Activated naive CD4-positive, alpha-beta T cell treated with anti-CD3 and anti-CD28 coated beads for 36 hours (primary cell): ENCODE data around the gene HRH4. TPM values are rescaled to one million over a fixed set of nuclear protein-coding genes. Genes with fewer than 3 reads are reported as not detected.

Experiments used
- CTCF ChIA-PET: fragments of 350-600 bp; sonication (Branson Sonifier 250); formaldehyde crosslinking; loops from one replicate; lab custom pipeline; 2021; ENCODE audit warnings: antibody characterized with exemption; lab: Charles Lee
- DNase-seq: peaks from one replicate; pipeline ENCODE4 v3.0.0-alpha.2; 2020
- H3K27ac Mint-ChIP-seq: one replicate; pipeline ENCODE4 v1.8.0; 2021; ENCODE audit warnings: mild to moderate bottlenecking, mixed read lengths
- H3K27me3 Mint-ChIP-seq: one replicate; pipeline ENCODE4 v1.8.0; 2021; ENCODE audit warnings: low read depth, mixed read lengths
- H3K36me3 Mint-ChIP-seq: one replicate; pipeline ENCODE4 v1.8.0; 2021; ENCODE audit warnings: low read depth, mixed read lengths
- H3K4me1 Mint-ChIP-seq: one replicate; pipeline ENCODE4 v1.8.0; 2021; ENCODE audit warnings: low read depth, mixed read lengths
- H3K4me3 Mint-ChIP-seq: one replicate; pipeline ENCODE4 v1.8.0; 2021; ENCODE audit warnings: mild to moderate bottlenecking, moderate library complexity, mixed read lengths
- H3K9me3 Mint-ChIP-seq: one replicate; pipeline ENCODE4 v1.8.0; 2021; ENCODE audit warnings: mixed read lengths
- intact Hi-C: fragments of 100-400 bp; cut with micrococcal nuclease; formaldehyde crosslinking; loops from one replicate; pipeline ENCODE4 v1.15.1; 2023
- total RNA-seq, 2 experiments: library from RNA; stranded (reverse); gene quantifications; one replicate each; pipeline ENCODE4 v1.2.3, GENCODE V29; 2021

Gene HRH4, protein sequence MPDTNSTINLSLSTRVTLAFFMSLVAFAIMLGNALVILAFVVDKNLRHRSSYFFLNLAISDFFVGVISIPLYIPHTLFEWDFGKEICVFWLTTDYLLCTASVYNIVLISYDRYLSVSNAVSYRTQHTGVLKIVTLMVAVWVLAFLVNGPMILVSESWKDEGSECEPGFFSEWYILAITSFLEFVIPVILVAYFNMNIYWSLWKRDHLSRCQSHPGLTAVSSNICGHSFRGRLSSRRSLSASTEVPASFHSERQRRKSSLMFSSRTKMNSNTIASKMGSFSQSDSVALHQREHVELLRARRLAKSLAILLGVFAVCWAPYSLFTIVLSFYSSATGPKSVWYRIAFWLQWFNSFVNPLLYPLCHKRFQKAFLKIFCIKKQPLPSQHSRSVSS
- total RNA-seq, result not detected

DNA sequence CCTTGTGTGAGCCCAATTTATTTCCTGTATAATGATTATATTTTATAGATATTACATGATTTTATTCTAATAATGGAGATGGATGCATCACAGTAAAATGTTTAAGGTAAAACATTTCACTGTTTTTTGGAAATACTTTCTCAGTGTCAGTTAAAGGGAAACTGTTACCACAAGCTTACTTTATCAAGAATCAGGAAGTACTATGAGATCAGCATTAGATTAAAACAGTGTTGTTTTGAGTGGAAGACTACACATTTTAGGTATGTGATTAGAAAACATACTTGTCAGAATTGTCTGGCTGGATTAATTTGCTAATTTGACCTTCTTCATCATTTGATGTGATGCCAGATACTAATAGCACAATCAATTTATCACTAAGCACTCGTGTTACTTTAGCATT, at the start of gene HRH4:
Gene HRH4, plus strand, starts transcription at position 250 of the 400 bp plus-strand sequence. Its CDS starts 92 bp downstream, at position 342.
- Mint-ChIP-seq H3K9me3 (no peaks in the 10 kb centered on the region), H3K4me1 (peaks cover 8% of the 10 kb centered on the region), H3K36me3 (no peaks in the 10 kb centered on the region), H3K27ac (no peak within 1 kb of the TSS), H3K27me3 (peaks cover 2% of the 10 kb centered on the region), H3K4me3 (no peak within 1 kb of the TSS)
- no peak for DNase-seq
- intact Hi-C loops, result no loop called here
- CTCF ChIA-PET, result interaction anchor here (0.6 to 1.5 kb wide), 5 partner anchors 28 to 266 kb away, joined by 3 to 5 read pairs (median 3); no protein-coding TSS in a partner anchor

- CTCF ChIA-PET, result interaction anchor here (0.5 to 1.7 kb wide), 5 partner anchors 17 to 777 kb away, joined by 3 to 6 read pairs (median 3); no protein-coding TSS in a partner anchor
- Mint-ChIP-seq H3K27me3 (peaks cover 26% of the 10 kb centered on the region), H3K36me3 (no peaks in the 10 kb centered on the region), H3K4me1 (peaks cover 7% of the 10 kb centered on the region), H3K27ac (no peak overlapping the region), H3K4me3 (no peak overlapping the region), H3K9me3 (peaks cover 2% of the 10 kb centered on the region)
- no peak for DNase-seq
- intact Hi-C loops, result loop anchor here (2.0 kb wide), 1 partner anchor 14 kb away; no protein-coding TSS in a partner anchor
Measured at GRCh38 chr18:24413148-24413547, 47.3 kb upstream of the HRH4 start.

- peaks cover 24% of the 10 kb centered on the region for H3K27me3 Mint-ChIP-seq
- H3K27ac Mint-ChIP-seq, result no peak overlapping the region
- no peak overlapping the region for H3K4me3 Mint-ChIP-seq
- peaks cover 7% of the 10 kb centered on the region for H3K4me1 Mint-ChIP-seq
- no peaks in the 10 kb centered on the region for H3K36me3 Mint-ChIP-seq
- H3K9me3 Mint-ChIP-seq, result peaks cover 2% of the 10 kb centered on the region
- CTCF ChIA-PET, result interaction anchor here (0.8 to 1.2 kb wide), 2 partner anchors 14 to 45 kb away, joined by 3 to 4 read pairs; no protein-coding TSS in a partner anchor
- intact Hi-C loops, result no loop called here
- peak; percentile 8 for DNase-seq
Measured at GRCh38 chr18:24414349-24415003, 46.0 kb upstream of the HRH4 start.

- Mint-ChIP-seq H3K27ac (no peak overlapping the region), H3K27me3 (peaks cover 36% of the 10 kb centered on the region), H3K36me3 (no peaks in the 10 kb centered on the region), H3K4me1 (peaks cover 6% of the 10 kb centered on the region), H3K9me3 (peaks cover 1% of the 10 kb centered on the region), H3K4me3 (no peak overlapping the region)
- intact Hi-C loops, result no loop called here
- no peak for DNase-seq
- CTCF ChIA-PET, result interaction anchor here (1.4 kb wide), 1 partner anchor 16 kb away, joined by 4 read pairs; no protein-coding TSS in a partner anchor
Measured at GRCh38 chr18:24417480-24417879, 43.0 kb upstream of the HRH4 start.

- DNase-seq, result no peak
- intact Hi-C loops, result no loop called here
- CTCF ChIA-PET, result interaction anchor here (0.6 to 0.9 kb wide), 2 partner anchors 13 to 806 kb away, joined by 3 to 5 read pairs; no protein-coding TSS in a partner anchor
Measured at GRCh38 chr18:24420551-24420950, 39.9 kb upstream of the HRH4 start.

DNA sequence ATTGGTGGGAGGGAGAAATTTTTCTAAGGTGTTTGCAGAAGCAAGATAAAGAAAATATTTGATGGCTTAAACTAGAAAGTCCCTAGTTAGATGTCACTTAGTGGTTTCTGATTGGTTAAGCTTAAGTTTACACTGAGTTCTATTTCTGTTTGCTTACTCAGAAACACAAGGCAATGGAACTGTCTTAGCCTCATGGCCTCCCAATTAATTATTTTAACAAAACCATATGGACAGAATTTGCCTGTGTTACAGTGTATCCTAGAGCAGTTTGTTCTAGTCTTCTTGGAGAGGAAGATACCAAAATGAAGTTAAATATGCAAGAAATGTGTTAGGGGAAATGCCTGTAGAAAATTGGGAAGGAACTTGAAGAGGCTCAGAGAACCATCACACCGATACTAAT, 38.6 kb upstream of the HRH4 start:
- intact Hi-C loops, result no loop called here

More at GRCh38 chr18:24420551-24420950, 39.9 kb upstream of the HRH4 start:
- H3K36me3 Mint-ChIP-seq, result peaks cover 1% of the 10 kb centered on the region
- no peak overlapping the region for H3K4me3 Mint-ChIP-seq
- H3K27ac Mint-ChIP-seq, result no peak overlapping the region
- H3K27me3 Mint-ChIP-seq, result peaks cover 48% of the 10 kb centered on the region
- peaks cover under 1% of the 10 kb centered on the region for H3K4me1 Mint-ChIP-seq
- peaks cover 1% of the 10 kb centered on the region for H3K9me3 Mint-ChIP-seq

DNA sequence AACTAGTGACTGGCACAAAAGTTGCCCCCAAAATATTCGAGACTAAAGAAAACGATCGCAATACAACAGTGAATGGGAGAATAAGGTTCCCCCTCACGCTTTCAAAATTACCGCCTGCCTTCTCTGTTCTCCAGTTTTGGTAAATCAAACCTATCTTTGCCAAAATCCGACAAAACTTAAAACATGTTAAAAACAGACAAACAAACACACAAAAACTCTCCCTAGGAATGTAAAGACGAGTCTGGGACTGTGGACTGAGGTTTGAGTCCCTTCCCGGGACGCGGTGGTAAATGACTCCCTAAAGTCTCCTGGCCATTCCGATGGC, 34.4 kb upstream of the HRH4 start:
- peak overlapping the region; percentile 75 for H3K27ac Mint-ChIP-seq

More for the DNA sequence above, 38.6 kb upstream of the HRH4 start:
- peaks cover 8% of the 10 kb centered on the region for H3K36me3 Mint-ChIP-seq
- H3K4me3 Mint-ChIP-seq, result no peak overlapping the region
- no peak for DNase-seq
- no peak overlapping the region for H3K27ac Mint-ChIP-seq
- H3K9me3 Mint-ChIP-seq, result peaks cover 3% of the 10 kb centered on the region
- H3K27me3 Mint-ChIP-seq, result peaks cover 48% of the 10 kb centered on the region
- peaks cover 7% of the 10 kb centered on the region for H3K4me1 Mint-ChIP-seq
- CTCF ChIA-PET, result interaction anchor here (0.6 kb wide), 1 partner anchor 15 kb away, joined by 3 read pairs; no protein-coding TSS in a partner anchor

DNA sequence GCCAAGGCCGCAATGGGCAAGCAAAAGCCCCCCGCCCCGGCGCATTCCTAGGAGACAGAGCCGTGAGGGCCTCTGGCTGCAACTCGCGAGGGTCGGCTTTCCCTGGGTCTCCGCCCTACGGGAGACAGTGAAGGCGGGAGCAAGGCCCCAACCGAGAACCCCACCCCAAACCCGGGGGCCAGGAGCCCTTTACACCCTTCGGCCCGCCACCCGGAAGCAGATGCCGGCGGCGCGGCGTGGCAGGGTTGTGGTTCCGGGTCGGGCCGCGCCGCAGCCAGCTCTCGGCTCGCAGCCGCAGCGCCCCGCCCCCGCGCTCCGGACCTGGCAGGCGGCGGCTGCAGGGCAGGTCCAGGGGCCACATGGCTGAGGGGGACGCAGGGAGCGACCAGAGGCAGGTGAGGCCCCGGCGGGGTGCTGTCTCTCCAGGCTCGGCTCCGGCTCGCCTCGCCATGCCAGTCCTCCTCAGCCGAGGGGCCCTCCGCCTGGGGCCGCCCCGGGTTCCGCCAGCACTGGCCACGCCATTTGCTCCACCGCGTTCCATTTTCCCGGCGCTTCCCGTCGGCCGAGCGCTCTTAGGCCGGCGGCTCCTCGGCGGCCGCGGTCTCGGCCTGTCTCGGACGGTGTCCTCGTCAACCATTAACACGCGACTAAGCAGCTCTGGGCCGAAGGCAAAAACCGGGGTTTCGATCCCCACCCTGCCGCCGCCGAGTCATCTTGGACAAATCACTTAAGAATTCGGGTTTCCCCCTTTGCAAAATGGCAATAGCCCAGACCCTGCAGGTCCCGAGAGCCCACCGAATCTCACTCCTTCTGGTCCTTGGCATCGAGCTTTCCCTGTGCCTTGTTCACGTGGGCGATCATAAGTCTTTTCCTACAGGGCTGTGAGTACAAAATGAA, 33.8 kb upstream of the HRH4 start, which contains the start of gene IMPACT:
Gene IMPACT, plus strand, starts transcription at position 273 of the 897 bp plus-strand sequence. Its CDS starts 87 bp downstream, at position 360.
- peak within 1 kb of the TSS; percentile 78 for H3K27ac Mint-ChIP-seq
- DNase-seq, result peak; percentile 75
- H3K27me3 Mint-ChIP-seq, result peaks cover 17% of the 10 kb centered on the region
- intact Hi-C loops, result loop anchor here (1.0 to 2.0 kb wide), 2 partner anchors 29 to 58 kb away; partner anchors contain the start of gene OSBPL1A
- CTCF ChIA-PET, result interaction anchor here (0.6 to 1.4 kb wide), 2 partner anchors 34 to 62 kb away, joined by 3 read pairs; partner anchors contain the start of gene HRH4
- H3K4me3 Mint-ChIP-seq, result peak within 1 kb of the TSS; percentile 91
- H3K9me3 Mint-ChIP-seq, result peaks cover 3% of the 10 kb centered on the region
- peaks cover 22% of the 10 kb centered on the region for H3K4me1 Mint-ChIP-seq
- H3K36me3 Mint-ChIP-seq, result peaks cover 18% of the 10 kb centered on the region

More for the DNA sequence above, 34.4 kb upstream of the HRH4 start:
- H3K4me1 Mint-ChIP-seq, result peaks cover 22% of the 10 kb centered on the region
- H3K4me3 Mint-ChIP-seq, result peak overlapping the region; percentile 77
- DNase-seq, result no peak
- H3K36me3 Mint-ChIP-seq, result peaks cover 15% of the 10 kb centered on the region
- H3K27me3 Mint-ChIP-seq, result peaks cover 20% of the 10 kb centered on the region
- peaks cover 3% of the 10 kb centered on the region for H3K9me3 Mint-ChIP-seq
- CTCF ChIA-PET, result interaction anchor here (1.4 kb wide), 1 partner anchor 63 kb away, joined by 3 read pairs; no protein-coding TSS in a partner anchor
- intact Hi-C loops, result loop anchor here (1.0 to 2.0 kb wide), 2 partner anchors 29 to 57 kb away; partner anchors contain the start of gene OSBPL1A

DNA sequence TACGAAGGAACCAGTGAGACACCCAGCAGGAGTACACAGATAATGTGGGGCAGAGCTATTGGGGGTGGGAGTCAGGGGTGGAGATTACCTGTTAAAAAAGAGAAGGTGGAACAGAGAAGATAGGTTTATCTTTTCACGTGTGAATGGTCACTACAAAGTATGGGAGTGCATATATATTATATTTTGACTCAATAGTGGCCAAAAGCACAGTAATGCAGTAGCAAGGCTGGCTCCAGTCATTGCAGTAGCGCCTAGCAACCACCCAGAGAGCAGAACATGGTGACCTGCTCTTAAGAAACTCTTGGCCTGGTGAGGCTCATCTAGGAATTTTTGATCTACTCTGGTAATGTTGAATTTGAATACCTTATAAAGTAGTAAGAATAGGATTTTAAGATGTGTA, 33.0 kb upstream of the HRH4 start:
- peaks cover 22% of the 10 kb centered on the region for H3K4me1 Mint-ChIP-seq
- H3K36me3 Mint-ChIP-seq, result peaks cover 18% of the 10 kb centered on the region
- CTCF ChIA-PET, result interaction anchor here (0.6 to 1.4 kb wide), 2 partner anchors 33 to 61 kb away, joined by 3 read pairs; partner anchors contain the start of gene HRH4
- no peak for DNase-seq
- H3K4me3 Mint-ChIP-seq, result peak overlapping the region; percentile 91
- H3K27ac Mint-ChIP-seq, result peak overlapping the region; percentile 78
- intact Hi-C loops, result loop anchor here (2.0 kb wide), 1 partner anchor 59 kb away; no protein-coding TSS in a partner anchor
- peaks cover 12% of the 10 kb centered on the region for H3K27me3 Mint-ChIP-seq
- H3K9me3 Mint-ChIP-seq, result peaks cover 3% of the 10 kb centered on the region

- Mint-ChIP-seq H3K27ac (no peak overlapping the region), H3K9me3 (peaks cover 3% of the 10 kb centered on the region), H3K4me3 (no peak overlapping the region), H3K27me3 (peaks cover 5% of the 10 kb centered on the region), H3K4me1 (peaks cover 22% of the 10 kb centered on the region), H3K36me3 (peaks cover 23% of the 10 kb centered on the region)
- CTCF ChIA-PET, result interaction anchor here (0.7 to 1.7 kb wide), 5 partner anchors 30 to 70 kb away, joined by 3 to 10 read pairs (median 4); no protein-coding TSS in a partner anchor
- intact Hi-C loops, result no loop called here
- no peak for DNase-seq
Measured at GRCh38 chr18:24428709-24429108, 31.7 kb upstream of the HRH4 start.

- CTCF ChIA-PET, result interaction anchor here (1.2 to 1.7 kb wide), 3 partner anchors 60 to 69 kb away, joined by 4 to 10 read pairs (median 5); no protein-coding TSS in a partner anchor
- Mint-ChIP-seq H3K9me3 (peaks cover 3% of the 10 kb centered on the region), H3K27me3 (peaks cover 2% of the 10 kb centered on the region), H3K4me3 (no peak overlapping the region), H3K36me3 (peaks cover 23% of the 10 kb centered on the region), H3K4me1 (peaks cover 22% of the 10 kb centered on the region), H3K27ac (no peak overlapping the region)
- no peak for DNase-seq
- intact Hi-C loops, result no loop called here
Measured at GRCh38 chr18:24429188-24429587, 31.2 kb upstream of the HRH4 start.
